Stimulated activated CD4-positive, alpha-beta T cell treated with anti-CD3 and anti-CD28 coated beads, Interleukin-1b, Interleukin-23, amount 100 ng/mL, for 24 hours (primary cell): ENCODE results near the gene TTC38.

Source experiments
- DNase-seq, 4 experiments: peaks; one replicate each; pipeline ENCODE4 v3.0.0-alpha.2; 2020; ENCODE audit warnings: low read depth in 4 of 4, low spot score in 1 of 4

Gene TTC38

DNA sequence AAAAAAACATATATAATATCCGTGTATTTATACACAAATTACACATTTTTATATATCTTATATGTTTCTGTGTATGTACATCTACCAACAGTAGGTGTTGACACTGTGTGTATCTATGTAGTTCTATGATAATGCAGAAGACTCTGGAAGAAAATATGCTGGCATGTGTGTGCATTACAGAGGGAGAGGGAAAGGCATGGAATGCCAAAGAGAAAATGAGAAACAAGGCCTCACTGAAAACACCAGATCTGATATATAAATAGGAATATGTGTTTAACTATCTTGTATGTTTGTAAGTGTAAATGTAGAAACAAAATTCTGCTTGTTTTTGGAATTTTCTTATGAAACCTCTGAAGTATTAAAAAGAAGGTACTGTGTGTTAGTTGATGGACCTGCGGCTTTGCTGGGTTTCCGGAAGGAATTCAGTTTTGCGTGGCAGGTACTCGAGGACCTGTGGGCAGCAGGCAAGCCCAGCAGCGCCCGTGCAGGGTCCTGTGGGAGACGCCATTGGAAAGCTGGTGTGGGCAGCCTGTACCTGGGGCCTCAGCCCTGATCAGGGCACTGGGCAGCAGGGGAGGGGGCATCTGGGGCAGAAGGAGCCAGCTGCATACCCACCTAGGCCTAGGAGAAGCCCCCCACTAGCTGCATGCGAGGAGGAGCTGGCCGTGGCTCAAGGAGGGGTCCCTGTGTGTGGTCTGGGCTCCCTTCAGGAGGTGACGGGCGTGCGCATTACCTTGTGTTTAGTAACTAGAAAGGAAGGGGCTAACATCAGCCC, 60.1 kb downstream of the TTC38 start:
- DNase-seq, result no peak

DNA sequence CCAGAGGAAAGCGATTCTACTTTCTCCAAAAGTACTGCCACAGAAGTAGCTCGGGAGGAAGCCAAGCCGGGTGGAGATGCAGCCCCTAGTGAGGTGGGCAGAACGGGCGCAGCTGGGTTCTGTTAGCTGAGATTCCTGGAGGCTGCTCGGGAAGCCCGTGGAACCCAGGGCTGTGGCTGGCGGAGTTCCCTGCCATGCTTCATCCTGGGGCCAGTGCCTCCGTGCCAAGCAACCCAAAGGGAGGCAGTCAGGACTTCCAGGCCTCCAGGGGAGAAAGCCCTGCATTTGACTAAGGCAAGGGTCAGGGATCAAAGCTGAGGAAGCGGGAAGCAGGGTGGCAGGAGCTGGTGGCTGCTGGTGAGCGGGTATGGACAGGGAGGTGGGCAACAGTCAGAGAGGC, 61.0 kb downstream of the TTC38 start:
- DNase-seq, result no peak

DNA sequence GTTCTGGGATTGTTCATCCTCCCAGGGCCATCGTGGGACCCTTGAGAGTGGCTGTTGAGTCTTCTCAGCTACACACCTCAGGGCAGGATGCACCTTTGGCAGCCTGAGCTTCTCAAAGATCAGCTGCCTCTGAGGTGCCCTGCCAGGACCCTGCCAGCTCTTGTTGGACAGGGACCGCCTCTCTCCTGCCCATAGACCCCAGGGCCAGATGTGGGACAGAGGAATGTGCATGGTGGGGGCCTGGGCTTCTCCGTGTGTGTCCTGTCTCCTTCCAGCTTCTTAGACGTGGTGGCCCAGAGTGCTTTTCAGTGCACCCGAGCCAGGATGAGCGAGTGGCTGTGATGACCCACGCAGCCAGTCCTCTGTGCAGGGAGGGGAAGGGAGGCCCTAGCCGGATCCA, 61.8 kb downstream of the TTC38 start:
- DNase-seq, result no peak

DNA sequence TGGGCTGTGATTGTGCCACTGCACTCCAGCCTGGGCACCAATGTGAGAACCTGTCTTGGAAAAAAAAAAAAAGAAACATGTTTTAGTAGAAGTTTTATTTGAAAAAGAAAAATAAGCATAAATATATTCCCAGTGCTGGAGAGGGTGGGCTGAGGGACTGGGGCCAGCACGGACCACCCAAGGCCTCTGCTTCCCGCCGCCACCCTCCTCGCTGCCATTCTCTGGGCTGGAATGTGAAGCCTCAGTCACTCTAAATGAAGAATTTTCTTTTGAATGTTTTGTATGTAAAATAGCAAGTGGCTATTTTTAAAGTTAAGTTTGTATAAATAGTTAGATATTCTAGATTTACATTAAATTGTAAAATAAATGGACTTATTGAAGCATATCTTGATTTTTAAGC, 62.6 kb downstream of the TTC38 start:
- no peak for DNase-seq

DNA sequence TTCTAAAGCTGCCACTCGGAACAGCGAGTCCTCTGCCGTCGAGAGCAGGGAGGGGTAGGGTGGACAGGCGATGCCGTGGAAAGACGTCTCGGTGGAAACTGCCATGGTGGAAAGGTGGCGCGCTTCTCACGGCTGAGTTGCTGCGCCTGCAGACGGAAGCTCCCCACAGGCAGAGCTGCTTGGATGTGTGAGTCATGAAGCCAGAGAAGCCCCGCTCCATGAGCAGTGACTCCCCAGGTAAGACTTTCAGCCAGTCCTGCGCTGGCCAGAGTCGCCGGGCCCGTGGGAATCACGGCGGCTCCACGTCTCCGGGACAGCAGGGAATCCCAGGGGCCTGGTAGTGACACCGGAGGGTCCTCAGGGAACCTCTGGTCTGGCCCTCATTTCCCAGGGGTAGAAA, 63.7 kb downstream of the TTC38 start:
- DNase-seq, result no peak

DNA sequence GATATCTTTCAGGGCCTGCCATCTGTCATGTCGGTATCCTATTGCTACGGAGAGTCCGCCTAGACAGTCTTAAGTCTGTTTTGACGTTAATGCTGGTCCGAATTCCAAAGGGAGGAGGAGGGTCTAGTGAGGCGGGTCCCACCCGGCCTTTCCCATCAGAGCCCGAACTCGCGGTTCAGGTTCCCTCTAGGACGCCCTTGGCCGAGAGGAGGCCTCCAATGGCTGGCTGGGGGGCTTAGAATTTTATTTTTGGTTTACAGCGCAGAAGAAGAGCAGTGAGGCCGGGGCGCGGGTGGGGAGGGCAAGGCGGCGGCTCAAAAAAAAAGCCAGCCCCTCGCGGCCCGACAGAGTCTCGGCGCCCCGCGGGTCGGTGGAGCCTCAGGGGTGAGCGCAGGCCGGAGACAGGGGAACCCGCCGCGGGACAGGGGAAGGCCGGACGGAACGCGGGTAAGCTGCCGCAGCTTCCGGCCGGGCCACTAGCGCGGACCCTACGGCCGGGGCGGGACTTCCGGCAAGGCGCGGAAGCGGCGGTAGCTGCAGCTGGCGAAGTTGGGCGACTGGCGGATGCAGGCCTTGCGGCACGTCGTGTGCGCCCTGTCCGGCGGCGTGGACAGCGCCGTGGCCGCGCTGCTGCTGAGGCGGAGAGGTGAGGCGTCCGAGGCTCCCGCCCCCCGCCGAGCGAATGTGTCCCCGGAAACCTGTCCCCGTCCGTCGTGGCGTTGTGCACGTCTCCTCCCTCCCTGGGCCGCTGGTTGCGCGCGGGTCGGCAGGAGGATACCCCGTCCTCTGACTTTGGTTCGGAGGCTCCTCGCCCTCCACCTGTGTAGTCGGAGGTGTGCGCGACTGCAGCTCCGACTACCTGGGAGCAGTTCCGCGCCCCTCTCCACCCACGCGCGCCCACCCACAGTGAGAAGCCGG, 67.7 kb downstream of the TTC38 start, which contains the start of gene TRMU:
Gene TRMU, plus strand, starts transcription at position 514 of the 918 bp plus-strand sequence. Its CDS starts 51 bp downstream, at position 565.
- DNase-seq, result peak; percentile 45 to 70 (median 56)

DNA sequence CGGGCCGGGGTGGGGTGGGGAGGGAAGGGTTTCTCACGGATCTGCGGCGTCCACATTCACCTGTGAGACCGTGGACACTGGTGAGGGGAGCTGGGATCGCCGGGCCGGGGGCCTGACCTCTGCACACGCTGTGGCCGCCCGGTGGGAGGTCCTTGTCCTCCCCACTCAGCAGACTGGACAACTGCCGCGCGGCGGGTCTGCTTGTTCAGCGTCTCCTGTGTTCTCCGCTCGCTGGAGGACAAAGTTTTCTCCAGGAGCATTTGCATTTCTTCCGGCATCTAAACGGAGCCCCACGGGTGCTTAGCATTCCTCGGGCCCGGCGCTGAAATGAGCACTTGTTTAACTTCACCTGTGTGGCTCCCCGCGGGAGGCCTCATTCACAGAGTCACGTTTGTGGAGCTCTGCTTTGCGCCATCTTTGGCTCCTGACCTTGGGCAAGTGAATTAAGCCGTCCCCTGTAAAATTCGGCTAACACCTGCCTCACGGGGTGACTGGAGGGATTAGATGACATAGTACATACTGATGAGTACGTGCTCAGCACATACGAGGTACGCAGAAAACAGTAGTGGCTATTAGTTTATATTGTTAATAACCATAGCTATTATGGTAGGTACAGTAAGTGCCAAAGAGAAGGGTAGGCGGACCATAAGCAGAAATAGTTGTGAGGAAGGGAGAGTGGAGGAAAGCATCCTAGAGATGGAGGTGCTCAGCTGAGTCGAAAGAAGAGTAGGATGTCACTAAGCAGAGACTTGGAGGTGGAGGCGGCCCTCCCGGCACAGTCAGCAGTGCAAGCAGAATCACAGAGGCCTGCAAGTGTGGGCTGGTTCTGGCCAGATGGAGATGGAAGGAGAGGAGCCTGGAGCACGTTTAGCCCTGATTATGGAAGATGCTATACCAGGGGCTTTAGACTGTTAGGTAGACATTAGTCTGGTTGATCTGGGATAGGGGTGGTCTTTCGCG, 68.6 kb downstream of the TTC38 start:
- DNase-seq, result no peak

DNA sequence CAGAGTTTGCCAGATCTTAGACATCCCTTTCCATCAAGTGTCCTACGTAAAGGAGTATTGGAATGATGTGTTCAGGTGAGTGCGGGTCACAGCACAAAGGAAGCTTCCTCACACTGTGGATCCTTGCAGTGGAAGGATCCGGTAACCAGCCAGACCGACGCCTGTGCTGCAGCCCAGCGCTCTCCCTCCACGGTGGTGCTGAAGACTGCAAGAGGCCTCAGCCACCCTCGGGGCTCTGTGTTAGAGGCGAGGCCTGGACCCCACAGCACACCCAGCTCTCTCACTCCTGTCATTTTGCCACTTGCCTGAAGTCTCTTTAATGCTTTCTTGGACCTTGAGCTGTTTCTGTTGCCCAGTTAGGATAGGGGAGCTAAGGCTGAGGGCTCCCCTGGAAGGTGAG, 70.1 kb downstream of the TTC38 start:
- DNase-seq, result no peak

DNA sequence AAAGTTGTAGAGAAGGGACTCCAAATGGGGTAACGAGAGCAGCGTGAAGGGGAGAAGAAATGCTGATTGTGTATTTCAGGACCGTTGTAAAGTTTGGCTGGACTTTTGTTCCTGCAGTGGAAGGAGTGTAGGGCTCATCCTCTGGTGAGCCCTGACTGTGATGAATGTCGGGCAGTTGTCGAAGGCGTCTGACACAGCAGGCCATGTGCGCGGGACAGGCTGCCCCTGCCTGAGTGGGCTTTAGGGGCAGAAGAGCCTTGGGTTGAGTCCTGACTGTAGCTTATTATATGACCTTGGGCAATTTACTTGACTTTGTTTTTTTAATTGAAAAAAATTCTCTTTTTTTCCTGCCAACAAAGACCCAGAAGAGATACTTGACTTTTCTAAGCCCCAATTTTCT, 70.8 kb downstream of the TTC38 start:
- DNase-seq, result no peak

DNA sequence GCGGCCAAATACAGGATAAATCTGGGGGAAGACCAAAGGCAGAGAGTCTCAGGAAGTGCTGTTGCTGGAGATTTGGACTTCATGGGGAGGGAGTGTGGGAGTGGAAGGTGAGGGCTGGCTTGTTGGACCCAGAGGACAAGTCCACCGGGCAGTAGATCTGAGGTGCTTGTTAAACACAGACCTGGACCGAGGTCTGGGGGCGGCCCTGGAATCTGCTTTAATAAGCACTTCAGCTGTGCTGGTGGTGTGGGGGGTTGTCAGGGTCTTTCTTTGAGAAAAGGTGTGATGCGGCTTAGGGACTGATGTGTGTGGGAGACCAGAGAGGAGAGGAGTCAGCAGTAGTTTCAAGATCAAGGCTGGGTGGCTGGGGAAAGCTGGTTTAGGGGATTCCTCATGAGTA, 72.1 kb downstream of the TTC38 start:
- DNase-seq, result no peak

DNA sequence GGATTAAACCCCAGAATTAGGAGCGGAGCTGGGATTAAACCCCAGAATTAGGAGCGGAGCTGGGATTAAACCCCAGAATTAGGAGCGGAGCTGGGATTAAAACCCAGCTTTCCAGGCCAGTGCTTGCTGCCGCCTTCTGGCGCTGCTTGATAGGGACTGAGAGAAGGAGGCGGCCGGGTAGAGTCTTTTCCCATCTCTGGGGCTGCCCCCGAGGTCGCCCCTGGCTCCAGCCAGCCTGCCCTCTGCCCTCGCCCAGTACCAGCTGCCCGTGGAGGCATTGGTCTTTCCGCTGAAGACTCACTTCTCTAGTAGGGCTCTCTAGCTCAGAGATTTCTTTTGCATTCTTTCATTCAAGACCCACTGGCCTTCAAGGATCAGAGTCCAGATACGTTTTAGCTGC, 72.9 kb downstream of the TTC38 start:
- no peak for DNase-seq
